Measurements from ENCODE around the gene ELMO3. TPM values are rescaled to one million over a fixed set of nuclear protein-coding genes. Genes with fewer than 3 reads are reported as not detected.

The ELMO3 gene
- total RNA-seq, 4 donors from 2014 or later = 30.1 to 35.9 (median 32.9) TPM

DNA sequence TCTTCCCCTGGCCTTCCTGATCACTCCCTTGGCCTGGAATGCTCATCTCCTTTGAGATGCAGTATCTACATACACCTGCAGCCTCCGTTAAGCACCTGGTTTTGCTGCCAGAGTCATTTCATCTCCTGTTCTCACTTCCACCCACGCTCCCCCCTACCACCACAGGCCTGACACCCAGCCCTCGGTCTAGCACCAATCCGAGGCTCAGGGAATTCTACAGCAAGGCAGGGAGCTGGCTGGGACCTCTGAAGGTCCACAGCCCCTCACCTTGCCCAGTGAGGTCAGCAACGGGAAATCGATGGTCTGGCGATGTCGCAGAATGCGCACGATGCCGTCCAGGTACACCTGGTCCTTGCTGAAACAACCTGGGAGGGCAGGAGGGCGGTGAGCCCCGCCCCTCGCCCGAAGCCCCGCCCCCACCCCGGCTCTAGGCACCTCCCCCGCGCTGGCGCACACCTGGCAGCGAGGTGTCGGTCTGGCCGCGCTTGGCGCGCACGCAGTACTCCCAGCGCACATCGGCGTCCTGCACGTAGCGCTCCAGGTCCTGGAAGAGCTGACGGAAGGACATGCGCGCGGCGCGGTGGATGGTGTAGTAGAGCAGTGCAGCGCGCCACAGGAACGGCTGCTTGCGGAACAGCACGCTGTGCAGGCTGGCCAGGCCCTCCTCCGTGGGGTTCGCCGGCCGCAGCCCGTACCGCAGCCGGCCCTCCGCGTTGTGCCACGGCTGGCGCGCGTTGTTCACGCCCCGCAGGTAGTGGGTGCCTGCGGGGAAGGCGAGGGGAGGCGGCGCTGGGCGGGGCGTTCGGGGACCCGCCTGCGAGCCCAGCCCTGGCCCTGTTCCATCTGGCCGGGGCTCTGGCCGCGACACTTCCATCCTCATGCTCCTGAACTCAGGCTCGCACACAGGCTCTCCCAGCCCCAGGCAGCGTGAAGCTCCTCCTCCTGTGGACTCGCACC, 20.9 kb upstream of the ELMO3 start:
- intact Hi-C loops (cut with DNase I) = no loop called here
- no peak for DNase-seq
- WGBS, 2 donors = 4 to 9% methylated on average over 3 to 11 of the region's 73 CpGs
- H3K27me3 ChIP-seq = no peaks in the 10 kb centered on the region
- TF ChIP-seq, protein P1, sequence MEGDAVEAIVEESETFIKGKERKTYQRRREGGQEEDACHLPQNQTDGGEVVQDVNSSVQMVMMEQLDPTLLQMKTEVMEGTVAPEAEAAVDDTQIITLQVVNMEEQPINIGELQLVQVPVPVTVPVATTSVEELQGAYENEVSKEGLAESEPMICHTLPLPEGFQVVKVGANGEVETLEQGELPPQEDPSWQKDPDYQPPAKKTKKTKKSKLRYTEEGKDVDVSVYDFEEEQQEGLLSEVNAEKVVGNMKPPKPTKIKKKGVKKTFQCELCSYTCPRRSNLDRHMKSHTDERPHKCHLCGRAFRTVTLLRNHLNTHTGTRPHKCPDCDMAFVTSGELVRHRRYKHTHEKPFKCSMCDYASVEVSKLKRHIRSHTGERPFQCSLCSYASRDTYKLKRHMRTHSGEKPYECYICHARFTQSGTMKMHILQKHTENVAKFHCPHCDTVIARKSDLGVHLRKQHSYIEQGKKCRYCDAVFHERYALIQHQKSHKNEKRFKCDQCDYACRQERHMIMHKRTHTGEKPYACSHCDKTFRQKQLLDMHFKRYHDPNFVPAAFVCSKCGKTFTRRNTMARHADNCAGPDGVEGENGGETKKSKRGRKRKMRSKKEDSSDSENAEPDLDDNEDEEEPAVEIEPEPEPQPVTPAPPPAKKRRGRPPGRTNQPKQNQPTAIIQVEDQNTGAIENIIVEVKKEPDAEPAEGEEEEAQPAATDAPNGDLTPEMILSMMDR (IDR thresholded peaks at IDR 0.05) = peak in 2 of 6 experiments; percentile 20 to 28
- peak in 2 of 4 donors; percentile 26 to 56 for TF ChIP-seq POLR2A (IDR thresholded peaks at IDR 0.05)
- H3K4me1 ChIP-seq = peaks cover 48 to 100% (median 65%) of the 10 kb centered on the region in 3 donors
- peak overlapping the region; percentile 74 to 90 (median 84) for H3K27ac ChIP-seq
- H3K4me3 ChIP-seq = peak overlapping the region; percentile 38 to 70 (median 50)
- H3K9me3 ChIP-seq = no peaks in the 10 kb centered on the region
- peaks cover 0 to 12% (median 0%) of the 10 kb centered on the region in 3 donors for H3K36me3 ChIP-seq

DNA sequence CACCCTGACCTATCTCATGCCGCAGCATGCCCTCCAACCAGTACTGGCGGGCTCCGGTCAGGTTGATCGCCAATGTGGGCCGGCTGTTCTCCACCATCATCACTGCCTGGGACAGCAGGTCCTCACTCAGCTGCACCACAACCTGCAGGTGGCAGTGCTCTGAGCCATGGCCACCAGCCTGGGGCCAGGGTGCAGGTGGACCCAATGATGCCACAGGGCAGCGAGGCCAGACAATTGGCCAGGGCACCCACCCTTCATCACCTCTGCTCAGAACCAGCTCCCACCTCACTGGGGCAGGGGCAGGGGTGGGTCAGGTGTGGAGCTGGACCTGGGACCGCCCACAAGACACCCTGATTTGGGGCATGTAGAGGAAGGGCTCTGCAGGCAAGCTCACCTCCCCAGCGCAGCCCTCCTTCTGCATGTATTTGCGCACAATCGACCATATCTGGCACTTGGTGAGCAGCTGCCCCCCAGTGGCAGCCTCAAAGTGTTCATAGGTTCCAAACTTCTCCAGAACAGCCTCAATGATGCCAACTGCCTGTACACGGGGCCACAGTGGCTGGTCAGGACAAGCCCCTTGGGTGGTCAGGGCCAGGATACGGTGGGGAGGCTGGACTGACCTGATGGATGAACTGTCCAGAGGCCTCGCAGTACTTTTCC, 19.4 kb upstream of the ELMO3 start:
- Histone ChIP-seq H3K4me1 (peaks cover 39 to 94% (median 59%) of the 10 kb centered on the region in 3 donors), H3K9me3 (no peaks in the 10 kb centered on the region), H3K27ac (peak overlapping the region; percentile 74 to 90 (median 84)), H3K27me3 (no peaks in the 10 kb centered on the region), H3K4me3 (no peak overlapping the region), H3K36me3 (peaks cover 0 to 12% (median 0%) of the 10 kb centered on the region in 3 donors)
- 59 to 60% methylated on average over 6 to 8 of the region's 13 CpGs for WGBS, 2 donors
- DNase-seq = no peak
- no peak for TF ChIP-seq POLR2A (IDR thresholded peaks at IDR 0.05)
- TF ChIP-seq, protein P1 (IDR thresholded peaks at IDR 0.05) = peak in 4 of 6 experiments; percentile 9 to 34 (median 20)
- intact Hi-C loops (cut with DNase I) = no loop called here

DNA sequence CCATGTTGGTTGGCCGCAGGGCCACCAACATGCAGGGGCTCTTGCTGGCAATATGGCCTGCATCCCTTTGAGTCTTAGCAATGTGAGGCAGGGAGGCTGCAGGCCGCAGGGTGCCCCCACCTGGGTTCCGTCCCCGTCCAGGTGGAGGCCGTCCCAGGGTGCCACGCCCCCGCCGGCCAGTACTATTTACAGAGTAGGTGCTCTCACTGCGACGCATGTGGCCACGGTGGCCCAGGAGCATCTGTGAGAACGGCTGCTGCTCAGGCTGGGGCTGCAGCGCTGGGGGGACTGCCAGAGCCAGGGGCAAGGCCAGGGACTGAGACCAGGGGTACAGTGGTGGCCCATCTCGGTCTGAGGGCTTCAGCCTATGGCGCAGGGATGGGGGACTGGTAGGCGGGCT, 18.8 kb upstream of the ELMO3 start:
- H3K4me3 ChIP-seq = no peak overlapping the region
- 80 to 100% methylated on average over 1 of the region's 16 CpGs for WGBS, 2 donors
- no peak for TF ChIP-seq POLR2A (IDR thresholded peaks at IDR 0.05)
- TF ChIP-seq, protein P1 (IDR thresholded peaks at IDR 0.05) = no peak
- intact Hi-C loops (cut with DNase I) = no loop called here
- H3K36me3 ChIP-seq = peaks cover 0 to 12% (median 0%) of the 10 kb centered on the region in 3 donors
- peaks cover 39 to 94% (median 59%) of the 10 kb centered on the region in 3 donors for H3K4me1 ChIP-seq
- DNase-seq = no peak
- H3K9me3 ChIP-seq = no peaks in the 10 kb centered on the region
- no peaks in the 10 kb centered on the region for H3K27me3 ChIP-seq
- peak overlapping the region in 2 of 4 donors; percentile 88 to 90 for H3K27ac ChIP-seq

DNA sequence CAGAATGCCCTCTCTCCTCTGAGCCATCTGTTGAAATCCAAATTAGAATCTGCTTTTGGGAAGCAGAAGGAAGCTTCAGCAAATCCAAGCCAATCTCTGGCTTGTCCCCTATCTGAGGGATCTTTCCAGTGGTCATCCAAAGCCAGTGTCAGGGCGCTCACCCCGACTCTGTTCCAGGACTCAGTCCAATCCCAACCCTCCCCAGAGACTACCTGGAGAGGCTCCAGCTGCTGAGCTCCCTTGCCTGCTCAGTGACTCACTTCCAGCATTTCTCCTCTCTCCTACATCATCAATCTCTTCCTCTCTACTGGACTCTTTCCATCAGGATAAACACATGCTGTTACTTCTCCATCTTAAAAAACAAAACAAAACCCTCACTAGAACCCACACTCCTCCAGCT, 17.6 kb upstream of the ELMO3 start:
- DNase-seq = no peak
- no peak overlapping the region for H3K4me3 ChIP-seq
- H3K9me3 ChIP-seq = no peaks in the 10 kb centered on the region
- intact Hi-C loops (cut with DNase I) = no loop called here
- H3K27ac ChIP-seq = peak overlapping the region; percentile 16 to 90 (median 75)
- peaks cover 42 to 90% (median 64%) of the 10 kb centered on the region in 3 donors for H3K4me1 ChIP-seq
- peaks cover 0 to 2% (median 0%) of the 10 kb centered on the region in 3 donors for H3K36me3 ChIP-seq
- WGBS, 2 donors = 18 to 30% methylated on average over 2 of the region's 2 CpGs
- H3K27me3 ChIP-seq = no peaks in the 10 kb centered on the region
- TF ChIP-seq POLR2A (IDR thresholded peaks at IDR 0.05) = no peak
- TF ChIP-seq, protein P1 (IDR thresholded peaks at IDR 0.05) = no peak

Data from esophagus squamous epithelium (tissue), 5 donors.